SU-DHL-6 (cell line): Measurements from ENCODE around the gene CH25H.

Source experiments
- H2AFZ ChIP-seq: fragments of 200-600 bp; sonication (generic); 2 replicates; pipeline ENCODE4 v1.6.1; 2014; ENCODE audit warnings: low read depth, mild to moderate bottlenecking, moderate library complexity, mixed read lengths, antibody characterized with exemption, low read length; ENCODE audit not compliant: severe bottlenecking
- H3F3A ChIP-seq: fragments of 200-600 bp; shearing (Covaris generic); 2 replicates; pipeline ENCODE4 v1.6.0; 2016; ENCODE audit warnings: antibody characterized with exemption, mild to moderate bottlenecking; ENCODE audit not compliant: insufficient read depth
- H3K27ac ChIP-seq: fragments of 200-600 bp; sonication (generic); 2 replicates; pipeline ENCODE4 v1.5.1; 2016; ENCODE audit warnings: low read depth, mild to moderate bottlenecking, low read length, moderate library complexity, mixed read lengths
- H3K27me3 ChIP-seq: fragments of 200-600 bp; sonication (generic), shearing (Covaris generic); 2 replicates; pipeline ENCODE4 v1.6.0; 2014; ENCODE audit warnings: mild to moderate bottlenecking, low read length
- H3K36me3 ChIP-seq: fragments of 200-600 bp; sonication (generic); 2 replicates; pipeline ENCODE4 v1.6.1; 2014; ENCODE audit warnings: mild to moderate bottlenecking, low read length, mixed read lengths
- H3K4me2 ChIP-seq: fragments of 300-600, 200-600 bp; shearing (Covaris generic), sonication (generic); 2 replicates; pipeline ENCODE4 v1.6.0; 2014; ENCODE audit warnings: low read length, low read depth, mild to moderate bottlenecking; ENCODE audit not compliant: poor library complexity, severe bottlenecking
- H3K4me3 ChIP-seq: fragments of 200-600 bp; sonication (generic); 2 replicates; pipeline ENCODE4 v1.5.1; 2014; ENCODE audit warnings: antibody characterized with exemption, low read length, mild to moderate bottlenecking, mixed read lengths; ENCODE audit not compliant: insufficient read depth, poor library complexity, severe bottlenecking
- H3K79me2 ChIP-seq: fragments of 200-600 bp; sonication (generic); 2 replicates; pipeline ENCODE4 v1.6.1; 2014; ENCODE audit warnings: mild to moderate bottlenecking, low read length, moderate library complexity; ENCODE audit not compliant: insufficient read depth
- H3K9ac ChIP-seq: fragments of 200-600 bp; sonication (generic); 2 replicates; pipeline ENCODE4 v1.7.0; 2014; ENCODE audit warnings: mild to moderate bottlenecking, low read length
- H3K9me2 ChIP-seq: fragments of 200-600 bp; sonication (generic); replicated peaks from 2 replicates; pipeline ENCODE4 v1.6.1; 2014; ENCODE audit warnings: low read length; ENCODE audit not compliant: insufficient read depth
- H3K9me3 ChIP-seq: fragments of 200-600 bp; sonication (generic); 2 replicates; pipeline ENCODE4 v1.6.1; 2014; ENCODE audit warnings: low read length, mixed read lengths; ENCODE audit not compliant: insufficient read depth
- H4K20me1 ChIP-seq: fragments of 200-600 bp; sonication (generic); 2 replicates; pipeline ENCODE4 v1.6.1; 2014; ENCODE audit warnings: low read depth, mild to moderate bottlenecking, antibody characterized with exemption, low read length, moderate library complexity, mixed read lengths
- CTCF ChIP-seq: fragments of 200-600 bp; sonication (generic); IDR thresholded peaks from one replicate; pipeline ENCODE4 v1.5.1; 2017; ENCODE audit warnings: antibody characterized with exemption, mild to moderate bottlenecking, low read length, moderate library complexity; ENCODE audit not compliant: insufficient read depth, poor library complexity, severe bottlenecking
- EZH2phosphoT487 ChIP-seq: fragments of 200-600 bp; sonication (generic), shearing (Covaris generic); conservative IDR thresholded peaks from 2 replicates; pipeline ENCODE4 v1.6.1; 2018; ENCODE audit warnings: mild to moderate bottlenecking, antibody characterized with exemption, low read length, moderate library complexity, mixed read lengths

The CH25H gene

GRCh38 chr10:89236226-89236797 is 29.2 kb upstream of the CH25H start:
- Histone ChIP-seq H3F3A (no peaks in the 10 kb centered on the region), H3K36me3 (no peaks in the 10 kb centered on the region), H3K9me2 (no peaks in the 10 kb centered on the region), H3K9ac (no peak overlapping the region), H3K27ac (no peak overlapping the region), H3K4me3 (no peak overlapping the region), H3K27me3 (no peaks in the 10 kb centered on the region), H3K9me3 (no peaks in the 10 kb centered on the region), H2AFZ (no peak overlapping the region), H3K4me2 (no peak overlapping the region), H3K79me2 (no peaks in the 10 kb centered on the region), H4K20me1 (no peaks in the 10 kb centered on the region)
- no peak for TF ChIP-seq CTCF
- no peak for TF ChIP-seq EZH2phosphoT487

DNA sequence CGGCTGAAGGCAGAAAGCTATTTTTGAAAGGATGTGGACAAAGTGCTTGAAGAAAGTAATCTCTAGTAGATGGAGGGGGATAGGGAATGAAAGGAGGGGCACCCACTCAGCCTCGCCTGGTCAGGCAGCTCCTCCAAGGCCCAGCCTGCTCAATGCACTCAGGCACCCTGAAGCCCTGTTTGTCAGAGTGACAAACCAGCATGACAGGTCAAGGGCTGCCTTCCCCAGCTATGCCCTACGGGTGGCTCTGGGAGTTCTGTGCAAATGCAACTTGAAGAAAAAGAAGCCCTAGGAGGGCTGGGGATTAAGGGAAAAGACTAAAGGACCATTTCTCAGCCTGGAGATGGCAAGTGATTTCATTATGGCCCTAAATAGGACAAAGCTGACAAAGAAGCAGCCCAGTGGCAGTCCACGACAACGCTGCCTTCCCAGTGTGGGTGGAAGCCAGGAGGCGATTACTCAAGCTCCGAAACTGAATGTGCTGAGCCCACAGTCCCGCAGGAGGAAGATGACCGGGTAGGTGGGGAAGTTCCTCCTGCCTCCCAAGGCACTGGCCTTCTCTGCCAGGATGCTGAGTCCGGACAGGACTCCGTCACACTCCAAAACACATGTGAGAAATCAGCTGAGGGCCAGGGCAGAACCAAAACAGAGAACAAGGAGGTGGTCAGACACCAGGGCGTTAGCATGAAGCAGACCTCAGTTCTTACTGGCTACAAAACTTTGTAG is 28.1 kb upstream of the CH25H start:
- Histone ChIP-seq H3K27ac (no peak overlapping the region), H3K27me3 (no peaks in the 10 kb centered on the region), H2AFZ (no peak overlapping the region), H3K4me3 (no peak overlapping the region), H3K9me2 (no peaks in the 10 kb centered on the region), H3K4me2 (no peak overlapping the region), H3K9me3 (no peaks in the 10 kb centered on the region), H3K9ac (no peak overlapping the region), H4K20me1 (no peaks in the 10 kb centered on the region), H3F3A (no peaks in the 10 kb centered on the region), H3K79me2 (no peaks in the 10 kb centered on the region), H3K36me3 (no peaks in the 10 kb centered on the region)
- TF ChIP-seq EZH2phosphoT487 (no peak), CTCF (no peak)

DNA sequence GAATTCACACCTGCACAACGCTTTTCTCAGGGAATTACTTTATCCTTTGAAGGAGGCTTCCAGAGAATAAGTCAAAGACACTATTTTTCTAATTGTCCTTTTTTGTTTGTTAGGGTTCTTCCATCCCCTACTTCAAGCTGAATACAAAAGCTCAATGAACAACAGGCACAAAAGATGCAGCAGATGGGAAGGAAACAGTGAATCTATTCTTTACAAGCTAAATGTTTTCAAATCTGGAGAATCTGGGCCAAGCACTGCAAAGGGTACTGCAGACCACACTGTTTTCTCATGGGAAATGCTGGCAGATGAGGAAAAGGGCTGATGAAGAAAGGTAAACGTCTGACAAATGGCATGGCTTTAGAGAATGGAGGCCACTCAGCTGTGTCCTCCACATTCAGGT is 25.9 kb upstream of the CH25H start:
- Histone ChIP-seq H3K9ac (no peak overlapping the region), H3K4me2 (no peak overlapping the region), H3K27ac (no peak overlapping the region), H3K9me3 (no peaks in the 10 kb centered on the region), H3K9me2 (no peaks in the 10 kb centered on the region), H3K4me3 (no peak overlapping the region), H4K20me1 (no peaks in the 10 kb centered on the region), H2AFZ (no peak overlapping the region), H3K36me3 (no peaks in the 10 kb centered on the region), H3F3A (no peaks in the 10 kb centered on the region), H3K79me2 (no peaks in the 10 kb centered on the region), H3K27me3 (no peaks in the 10 kb centered on the region)
- TF ChIP-seq EZH2phosphoT487: no peak
- no peak for TF ChIP-seq CTCF
